8988T (cell line): ENCODE measurements around the gene DCUN1D4.

Experiments used
- DNase-seq: peaks from one replicate; pipeline ENCODE4 v3.0.0; 2011

DCUN1D4 gene

DNA sequence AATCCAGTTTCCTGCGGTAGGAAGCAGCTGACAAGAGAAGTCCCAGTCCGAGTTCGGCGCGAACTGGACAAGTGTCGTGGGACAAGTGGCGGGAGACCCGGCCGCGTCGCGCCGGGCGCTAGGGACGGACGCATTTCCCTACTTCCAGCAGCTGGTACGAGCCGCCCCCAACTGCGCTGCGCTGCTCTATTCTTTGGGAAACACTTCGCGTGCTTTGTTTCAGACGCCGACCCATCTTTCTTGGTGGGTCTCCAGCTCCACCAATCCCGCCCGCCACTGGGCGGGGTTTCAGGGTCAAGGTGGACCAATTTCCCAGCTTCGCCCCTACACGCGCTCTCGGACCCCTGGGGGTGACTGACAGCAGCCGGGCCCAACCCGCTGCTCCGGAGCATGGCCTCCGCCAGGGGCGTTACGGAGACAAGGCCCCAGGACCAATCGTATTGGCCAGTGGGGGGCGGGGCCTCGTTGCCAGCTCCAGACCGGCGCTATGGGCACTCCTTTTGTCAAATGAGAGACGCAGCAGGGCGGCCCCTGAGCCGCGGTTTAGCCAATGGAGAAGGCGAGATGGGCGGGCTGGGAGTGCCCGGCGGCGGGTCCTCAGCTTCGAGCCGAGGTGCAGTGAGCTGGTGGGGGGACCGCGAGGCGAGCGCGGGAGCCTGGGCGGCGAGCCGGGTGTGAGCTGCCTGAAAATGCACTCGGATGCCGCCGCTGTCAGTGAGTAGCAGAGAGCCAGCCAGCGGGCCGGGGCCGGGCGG is at the start of gene DCUN1D4:
Gene DCUN1D4 (plus strand): TSS at position 600 of the 755 bp plus-strand sequence. CDS start 90 bp downstream, at position 690.
- DNase-seq = peak; percentile 96

DNA sequence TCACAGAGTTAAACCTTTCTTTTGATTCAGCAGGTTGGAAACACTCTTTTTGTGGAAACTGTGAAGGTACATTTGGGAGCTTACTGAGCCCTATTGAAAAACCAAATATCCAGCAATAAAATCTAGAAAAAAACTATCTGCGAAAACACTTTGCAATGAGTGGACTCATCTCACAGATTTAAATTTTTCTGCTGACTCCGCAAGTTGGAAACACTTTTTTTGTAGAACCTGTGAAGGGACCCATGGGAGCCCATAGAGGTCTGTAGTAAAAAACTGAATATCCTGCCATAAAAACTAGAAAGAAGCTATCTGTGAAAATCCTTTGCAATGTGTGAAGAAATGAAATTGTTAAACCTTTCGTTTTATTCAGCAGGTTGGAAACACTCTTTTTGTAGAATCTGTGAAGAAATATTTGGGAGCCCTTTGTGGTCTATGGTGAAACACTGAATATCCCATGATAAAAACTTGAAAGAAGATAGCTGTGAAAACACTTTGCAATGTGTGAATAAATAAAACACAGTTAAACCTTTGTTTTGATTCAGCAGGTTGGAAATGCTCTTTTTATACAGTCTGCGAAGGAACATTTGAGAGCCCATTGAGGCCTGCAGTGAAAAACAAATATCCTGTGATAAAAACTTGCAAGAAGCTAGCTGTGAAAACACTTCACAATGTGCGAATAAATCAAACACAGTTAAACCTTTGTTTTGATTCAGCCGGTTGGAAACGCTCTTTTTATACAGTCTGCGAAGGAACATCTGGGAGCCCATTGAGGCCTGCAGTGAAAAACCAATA is 22.3 kb upstream of the DCUN1D4 start:
- no peak for DNase-seq

DNA sequence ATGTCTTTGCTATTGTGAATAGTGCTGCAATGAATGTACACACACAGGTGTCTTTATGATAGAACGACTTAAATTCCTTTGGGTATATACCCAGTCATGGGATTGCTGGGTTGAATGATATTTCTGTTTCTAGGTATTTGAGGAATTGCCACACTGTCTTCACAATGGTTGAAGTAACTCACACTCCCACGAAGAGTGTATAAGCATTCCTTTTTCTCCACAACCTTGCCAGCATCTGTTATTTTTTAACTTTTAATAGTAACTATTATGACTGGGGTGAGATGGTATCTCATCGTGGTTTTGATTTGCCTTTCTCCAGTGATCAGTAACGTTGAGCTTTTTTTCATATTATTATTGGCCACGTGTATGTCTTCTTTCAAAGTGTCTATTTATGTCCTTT is 17.6 kb upstream of the DCUN1D4 start:
- DNase-seq = no peak

DNA sequence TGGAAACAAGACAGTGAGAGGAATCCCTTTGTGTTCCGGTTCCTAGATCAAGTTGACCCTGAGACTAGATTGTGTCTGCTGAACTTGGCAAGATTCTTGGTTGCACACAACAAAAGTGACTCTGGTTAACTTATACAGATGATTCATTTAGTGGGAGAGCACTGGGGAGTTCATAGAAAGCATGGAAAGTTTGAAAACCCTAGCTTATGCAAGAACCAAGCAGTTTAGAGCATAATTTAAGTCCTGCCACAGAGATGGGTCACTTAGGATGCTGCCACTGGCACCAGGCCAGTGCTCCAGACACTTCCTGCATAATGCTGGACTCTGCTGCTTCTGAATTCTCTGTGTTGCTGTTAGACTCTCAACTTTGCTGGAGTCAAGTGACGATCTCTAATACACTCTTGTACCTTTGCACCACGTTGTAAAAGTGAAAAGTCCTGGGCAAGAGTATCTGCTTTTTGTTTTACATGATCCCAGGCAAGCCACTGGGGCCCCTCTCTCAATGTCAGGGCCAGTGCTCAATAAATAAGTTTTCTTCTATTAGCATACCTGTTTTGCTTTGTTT is 12.7 kb upstream of the DCUN1D4 start:
- no peak for DNase-seq

DNA sequence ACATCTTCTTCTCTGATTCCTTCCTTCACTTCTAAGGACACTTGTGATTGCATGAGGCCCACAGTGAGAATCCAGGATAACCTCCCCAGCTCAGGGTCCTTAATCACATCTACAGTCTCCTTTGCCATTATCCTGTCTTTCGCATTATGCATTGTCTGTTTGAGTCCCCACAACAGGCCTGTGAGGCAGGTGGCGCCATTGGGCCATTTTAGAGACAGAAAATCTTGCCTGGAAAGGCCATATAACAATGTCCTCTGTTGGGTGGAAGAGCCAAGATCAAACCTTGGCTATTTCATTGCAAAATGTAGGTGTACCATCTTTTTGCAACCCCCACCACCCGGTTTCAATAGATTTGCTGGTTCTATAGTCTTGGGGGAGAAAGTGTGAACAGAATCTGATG is 11.8 kb upstream of the DCUN1D4 start:
- DNase-seq = no peak

DNA sequence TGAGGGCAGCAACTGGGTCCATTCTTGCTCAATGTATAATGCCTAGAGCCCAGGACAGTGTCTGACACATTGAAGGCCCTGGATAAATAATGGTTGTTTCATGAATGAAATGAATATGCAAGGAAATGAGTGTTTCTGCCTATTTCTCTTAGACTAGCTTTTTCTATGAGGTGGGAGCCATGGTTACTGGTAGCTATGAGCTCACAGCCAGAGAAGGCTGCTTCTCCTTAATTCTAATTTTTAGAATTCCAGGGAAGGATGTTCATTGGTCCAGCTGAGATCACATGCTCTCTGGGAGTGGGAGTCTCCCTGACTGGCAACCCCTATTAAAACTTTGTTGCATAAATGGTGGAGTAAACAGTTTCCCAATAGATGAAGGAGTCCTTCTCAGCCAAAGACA is 9.7 kb upstream of the DCUN1D4 start:
- DNase-seq = no peak

- no peak for DNase-seq
Measured at GRCh38 chr4:51835079-51835478, 7.9 kb upstream of the DCUN1D4 start.

DNA sequence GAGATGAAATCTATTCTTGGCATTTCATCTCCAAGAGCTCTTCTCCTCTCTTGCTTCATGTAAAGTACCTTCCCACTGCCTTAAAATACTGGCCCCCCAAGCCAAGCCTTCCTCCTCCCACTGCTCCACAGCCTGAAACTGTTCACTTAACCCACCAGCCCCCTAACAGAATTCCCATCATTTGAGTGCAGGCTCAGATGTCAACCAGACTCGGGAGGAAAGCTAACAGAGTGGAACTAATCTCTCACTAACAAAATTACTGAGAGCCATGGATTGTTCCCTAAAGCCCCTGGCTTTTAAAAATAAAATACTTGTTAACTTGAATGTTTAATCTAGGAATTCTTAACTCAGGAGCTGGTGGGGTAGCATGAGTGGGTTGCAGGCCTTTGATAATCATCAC is 7.1 kb upstream of the DCUN1D4 start:
- no peak for DNase-seq

DNA sequence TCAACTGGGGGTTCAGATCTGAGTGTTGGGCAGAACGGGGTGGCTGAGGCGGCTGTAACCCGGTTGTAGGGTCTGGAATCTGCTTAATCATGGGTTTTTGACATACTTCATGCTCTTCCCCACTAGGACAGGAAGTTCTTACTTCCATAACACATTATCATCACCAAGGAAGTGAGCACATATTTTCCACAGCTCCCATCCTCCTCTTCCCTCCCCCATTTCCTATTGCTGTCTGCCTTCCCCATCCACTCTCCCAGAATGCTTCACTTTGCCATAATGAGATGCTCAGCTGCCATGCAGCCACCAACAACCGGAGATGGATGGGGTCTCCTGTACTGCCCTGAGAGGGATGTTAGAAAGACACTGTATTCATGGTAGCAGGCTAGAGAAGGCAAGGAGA is 6.4 kb upstream of the DCUN1D4 start:
- DNase-seq = no peak

DNA sequence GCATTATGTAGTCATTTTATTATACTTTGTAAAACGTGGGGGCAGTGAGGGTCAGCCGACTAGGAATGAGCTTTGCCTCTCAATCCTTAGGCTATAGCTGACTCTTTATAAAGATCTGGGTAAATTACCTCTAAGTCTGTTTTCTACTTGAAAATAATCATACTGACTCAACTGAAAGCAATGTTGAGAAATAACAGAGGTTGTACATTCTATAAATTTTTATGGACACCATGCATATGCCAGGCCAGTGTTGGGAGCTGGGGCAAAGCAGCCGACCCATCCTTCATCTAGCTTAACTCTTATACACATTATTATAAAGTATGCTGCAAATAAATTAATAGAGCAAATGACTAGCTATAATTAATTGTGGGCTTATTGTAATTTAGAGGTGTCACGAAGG is 2.2 kb upstream of the DCUN1D4 start:
- DNase-seq = no peak

- DNase-seq = no peak
Measured at GRCh38 chr4:51842167-51842553, 793 bp upstream of the DCUN1D4 start.

- no peak for DNase-seq
Measured at GRCh38 chr4:51843309-51844152, 578 bp downstream of the DCUN1D4 start.

DNA sequence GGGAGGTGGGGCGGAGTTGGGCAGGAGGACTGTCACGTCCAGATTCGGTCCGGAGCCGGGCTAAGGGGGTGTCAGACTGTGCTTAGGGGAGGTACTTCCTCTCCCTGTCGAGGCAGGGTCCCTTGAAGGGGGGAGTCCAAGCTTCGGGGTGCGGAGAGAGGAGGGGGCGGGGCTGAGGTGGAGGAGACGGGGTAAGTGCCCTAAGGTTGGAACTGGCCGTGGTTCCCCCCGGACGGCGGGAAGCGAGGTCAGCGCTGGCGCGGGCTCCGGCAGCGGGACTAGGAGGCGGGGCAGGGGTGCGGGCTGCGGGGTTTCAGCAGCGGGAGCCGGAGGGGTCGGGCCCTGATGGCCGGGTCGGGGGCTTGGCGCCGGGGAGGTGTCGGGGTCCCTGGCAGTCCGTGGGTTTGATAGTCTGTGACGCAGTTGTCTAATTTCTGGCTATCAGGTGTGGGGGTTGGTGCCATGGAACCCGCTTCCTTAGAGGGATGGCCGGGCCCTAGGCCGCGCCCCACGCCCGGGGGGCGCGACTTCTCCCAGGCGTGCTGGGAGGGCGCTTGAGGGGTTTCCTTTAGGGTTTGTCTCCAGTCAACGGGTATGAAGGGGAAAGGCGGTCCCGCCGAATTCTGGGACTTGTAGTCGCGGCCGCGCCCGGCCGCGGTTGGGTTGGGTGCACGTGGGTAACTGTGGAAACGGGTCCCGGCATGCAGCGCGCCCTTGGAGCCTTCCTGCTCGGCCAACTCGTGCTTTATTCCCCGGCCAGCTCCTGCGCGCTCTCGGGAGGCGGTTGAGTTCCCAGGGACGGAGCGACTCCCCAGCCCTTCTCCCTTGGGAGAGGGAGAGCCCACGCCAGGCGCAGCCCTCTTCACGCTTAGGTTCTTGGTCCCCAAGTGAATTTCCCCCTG is 1.5 kb downstream of the DCUN1D4 start:
- peak; percentile 74 for DNase-seq

DNA sequence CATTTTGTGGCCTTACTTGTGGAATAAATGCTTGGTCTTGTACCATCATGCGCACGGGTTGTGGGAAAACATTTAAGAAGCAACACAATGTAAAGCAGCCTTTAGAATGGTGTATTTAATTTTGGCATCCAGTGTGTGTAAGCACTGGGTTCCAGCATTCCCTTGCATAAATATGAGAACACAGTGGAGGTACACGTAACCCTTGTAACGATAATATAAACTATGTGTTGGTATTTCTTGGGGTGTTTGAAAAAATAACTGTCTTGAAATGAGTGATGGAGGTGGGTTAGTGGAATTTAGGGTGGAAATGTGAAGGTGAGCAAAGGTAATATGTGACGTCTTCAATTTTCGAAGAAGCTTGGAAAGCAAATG is 2.1 kb downstream of the DCUN1D4 start:
- no peak for DNase-seq

GRCh38 chr4:51845711-51846110 is 2.8 kb downstream of the DCUN1D4 start:
- DNase-seq = no peak

- no peak for DNase-seq
Measured at GRCh38 chr4:51849430-51849829, 6.5 kb downstream of the DCUN1D4 start.

DNA sequence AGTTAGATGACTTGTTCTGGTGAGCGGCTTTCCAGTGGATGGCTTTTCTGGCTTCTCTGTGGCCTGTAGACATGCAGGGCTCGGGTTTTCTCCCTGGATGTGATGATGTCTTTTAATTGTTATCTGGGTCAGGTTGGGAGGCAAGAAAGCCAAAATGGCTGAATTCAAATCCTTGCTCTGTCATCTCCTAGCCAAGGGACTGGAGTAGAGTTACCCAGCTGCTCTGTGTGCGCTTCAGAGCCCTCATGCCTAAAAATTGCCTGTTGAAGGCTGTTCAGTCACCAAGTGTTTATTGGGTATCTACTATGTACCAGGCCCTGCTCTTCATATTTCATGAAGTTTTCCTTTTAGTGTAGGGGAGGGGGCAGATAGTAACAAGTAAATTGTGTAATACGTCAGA is 7.3 kb downstream of the DCUN1D4 start:
- DNase-seq = no peak

GRCh38 chr4:51851090-51851936 is 8.4 kb downstream of the DCUN1D4 start:
- DNase-seq = no peak

- no peak for DNase-seq
Measured at GRCh38 chr4:51851937-51852290, 9.0 kb downstream of the DCUN1D4 start.

DNA sequence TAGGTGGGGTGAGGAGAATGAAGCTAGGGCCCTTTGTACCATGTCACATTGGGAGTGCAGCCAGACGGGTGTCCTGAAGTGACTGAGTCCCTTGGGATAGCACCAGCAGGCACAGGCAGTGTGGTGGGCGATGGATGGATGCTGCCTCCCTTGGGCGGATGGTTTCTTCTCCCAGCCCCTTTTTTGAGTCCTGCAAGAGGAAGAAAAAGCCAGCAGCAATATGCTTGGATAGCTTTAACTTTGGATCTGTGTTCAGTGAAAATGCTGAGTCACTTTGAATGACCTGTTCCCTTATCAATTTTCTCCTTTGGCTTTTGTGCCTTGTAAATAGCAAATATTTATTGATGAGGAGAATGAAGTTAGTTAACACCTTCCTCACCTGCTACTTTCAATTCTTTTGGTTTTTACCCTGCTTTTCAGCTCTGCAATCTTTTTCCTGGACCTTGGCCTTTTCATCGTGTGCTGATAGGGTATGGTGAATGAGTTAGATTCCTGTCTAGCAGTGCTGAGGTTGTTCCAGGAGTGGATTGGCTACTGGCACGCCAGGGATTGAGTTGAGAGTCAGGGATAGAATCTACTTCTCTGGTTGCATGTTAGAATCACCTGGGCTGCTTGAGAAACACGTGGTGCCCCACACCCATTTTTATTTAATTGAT is 10.2 kb downstream of the DCUN1D4 start:
- no peak for DNase-seq

DNA sequence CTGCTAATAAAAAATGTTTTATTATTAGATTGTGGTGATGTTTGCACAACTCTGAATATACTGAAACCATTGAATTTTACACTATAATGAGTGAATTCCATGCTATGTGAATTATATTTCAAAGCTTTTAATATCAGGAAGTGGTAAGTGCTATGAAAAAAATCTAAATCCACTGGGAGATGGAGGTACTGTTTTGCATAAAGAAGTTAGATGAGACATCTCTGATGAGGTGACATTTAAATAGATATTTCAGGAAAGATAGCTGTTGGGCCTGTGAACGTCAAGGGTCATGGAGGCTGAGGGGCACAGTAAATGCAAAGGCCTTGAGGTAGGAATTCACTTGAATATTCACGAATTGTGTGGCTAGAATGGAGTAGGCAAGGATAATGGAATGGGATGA is 12.3 kb downstream of the DCUN1D4 start:
- DNase-seq = no peak
